HTERT RPE-1 (cell line): ENCODE measurements around the gene CYP27C1.
"Not testable (repeated sequence)": the region's sequence is repeated elsewhere in the genome, so short reads cannot be mapped to it uniquely, and the experiment has no call there.

Source experiments
- in situ Hi-C: fragments of 300-500 bp; cut with MboI; formaldehyde crosslinking; loops from 4 replicates; pipeline ENCODE4 v1.14.3; 2020; ENCODE audit warnings: low sequenced_read_pairs

The CYP27C1 gene

GRCh38 chr2:127225186-127225960, 5.3 kb upstream of the CYP27C1 start:
- in situ Hi-C loops: no loop called here

- in situ Hi-C loops: not testable (repeated sequence)
Measured at GRCh38 chr2:127224135-127224534, 4.0 kb upstream of the CYP27C1 start.

GRCh38 chr2:127220768-127221527, 849 bp upstream of the CYP27C1 start:
- in situ Hi-C loops: no loop called here

- in situ Hi-C loops: no loop called here
Measured at GRCh38 chr2:127219171-127220070, 678 bp downstream of the CYP27C1 start.

- in situ Hi-C loops: no loop called here
Measured at GRCh38 chr2:127218812-127219170, 1.3 kb downstream of the CYP27C1 start.

GRCh38 chr2:127217470-127218325, 2.4 kb downstream of the CYP27C1 start:
- in situ Hi-C loops: no loop called here

- in situ Hi-C loops: no loop called here
Measured at GRCh38 chr2:127216593-127216992, 3.5 kb downstream of the CYP27C1 start.

- in situ Hi-C loops: no loop called here
Measured at GRCh38 chr2:127216095-127216494, 4.0 kb downstream of the CYP27C1 start.

GRCh38 chr2:127214201-127214600, 5.9 kb downstream of the CYP27C1 start:
- in situ Hi-C loops: not testable (repeated sequence)

- in situ Hi-C loops: no loop called here
Measured at GRCh38 chr2:127208313-127208712, 11.8 kb downstream of the CYP27C1 start.

GRCh38 chr2:127205218-127206125, 14.6 kb downstream of the CYP27C1 start:
- in situ Hi-C loops: no loop called here

- in situ Hi-C loops: no loop called here
Measured at GRCh38 chr2:127201452-127201851, 18.6 kb downstream of the CYP27C1 start.

GRCh38 chr2:127200962-127201361, 19.1 kb downstream of the CYP27C1 start:
- in situ Hi-C loops: no loop called here

GRCh38 chr2:127199223-127199622, 20.9 kb downstream of the CYP27C1 start:
- in situ Hi-C loops: no loop called here

- in situ Hi-C loops: no loop called here
Measured at GRCh38 chr2:127197475-127198385, 22.4 kb downstream of the CYP27C1 start.

GRCh38 chr2:127196998-127197397, 23.1 kb downstream of the CYP27C1 start:
- in situ Hi-C loops: no loop called here

GRCh38 chr2:127196549-127196948, 23.6 kb downstream of the CYP27C1 start:
- in situ Hi-C loops: no loop called here
